Retina (tissue), 1 donor: Measurements from ENCODE around the gene RALB.
"Not testable (repeated sequence)": the region's sequence is repeated elsewhere in the genome, so short reads cannot be mapped to it uniquely, and the experiment has no call there.

Experiments
- DNase-seq: peaks from one replicate; pipeline ENCODE4 v3.0.0-alpha.2; 2016

RALB gene

DNA sequence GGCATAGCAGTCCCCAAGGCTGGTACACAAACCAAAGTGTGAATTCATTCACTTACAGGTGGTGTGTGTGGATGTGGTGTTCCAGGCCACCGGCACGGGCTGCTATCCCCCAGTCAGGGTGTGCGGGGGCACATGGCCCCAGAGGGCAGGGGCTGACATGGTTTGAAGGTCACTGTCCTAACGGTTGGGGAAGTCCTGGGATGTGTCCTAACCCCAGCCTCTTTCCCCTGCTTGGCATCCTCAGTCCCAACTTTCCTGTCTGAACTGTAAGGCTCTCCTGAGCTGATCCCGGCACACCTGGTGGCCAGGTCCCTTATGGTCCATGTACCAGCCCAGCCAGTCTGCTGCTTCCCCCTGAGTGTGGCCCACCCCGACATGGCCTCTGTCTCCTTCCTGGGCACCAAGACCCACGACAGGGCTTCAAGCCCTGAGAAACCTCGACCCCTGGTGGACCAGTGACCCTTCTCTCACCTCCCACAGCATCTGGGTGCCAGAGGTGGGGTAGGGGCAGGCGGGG lies 27.0 kb upstream of the RALB start:
- no peak for DNase-seq

DNA sequence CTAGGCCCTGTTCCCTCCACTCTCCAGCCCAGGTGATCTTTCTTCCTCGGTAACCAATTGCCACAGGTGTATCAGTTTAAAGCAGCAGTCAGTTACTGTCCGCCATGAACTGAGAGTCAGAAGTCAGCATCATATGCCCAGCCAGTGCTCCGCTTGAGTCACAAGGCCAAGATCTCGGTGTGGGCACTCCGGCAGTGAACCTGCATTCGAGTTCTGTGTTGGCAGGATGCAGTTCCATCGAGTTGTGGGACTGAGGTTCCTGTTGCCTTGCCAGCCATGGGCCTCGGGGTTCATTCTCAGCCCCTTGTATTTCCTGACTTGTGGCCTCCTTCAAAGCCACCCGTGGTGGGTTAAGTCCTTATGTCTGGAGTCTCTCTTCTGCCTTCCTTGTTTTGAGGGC lies 26.3 kb upstream of the RALB start:
- no peak for DNase-seq

- peak; percentile 49 for DNase-seq
Observed at GRCh38 chr2:120227111-120227991, 25.3 kb upstream of the RALB start.

GRCh38 chr2:120228503-120228902 lies 24.1 kb upstream of the RALB start:
- DNase-seq: no peak

DNA sequence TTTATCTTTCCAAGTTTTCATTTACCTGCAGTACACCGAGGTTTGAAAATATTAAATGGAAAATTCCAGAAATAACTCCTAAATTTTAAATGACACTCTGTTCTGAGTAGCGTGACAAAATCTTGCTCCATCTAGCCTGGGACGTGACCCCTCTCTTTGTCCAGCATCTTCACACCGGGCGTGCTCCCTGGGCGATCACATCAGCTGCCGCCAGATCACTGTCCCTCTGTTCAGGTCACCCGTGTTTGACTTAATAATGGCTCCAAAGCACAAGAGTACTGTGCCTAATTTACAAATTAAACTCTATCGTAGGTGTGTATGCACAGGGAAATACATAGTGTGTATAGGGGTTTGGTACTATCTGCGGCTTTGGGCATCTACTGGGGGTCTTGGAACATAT lies 23.3 kb upstream of the RALB start:
- no peak for DNase-seq

DNA sequence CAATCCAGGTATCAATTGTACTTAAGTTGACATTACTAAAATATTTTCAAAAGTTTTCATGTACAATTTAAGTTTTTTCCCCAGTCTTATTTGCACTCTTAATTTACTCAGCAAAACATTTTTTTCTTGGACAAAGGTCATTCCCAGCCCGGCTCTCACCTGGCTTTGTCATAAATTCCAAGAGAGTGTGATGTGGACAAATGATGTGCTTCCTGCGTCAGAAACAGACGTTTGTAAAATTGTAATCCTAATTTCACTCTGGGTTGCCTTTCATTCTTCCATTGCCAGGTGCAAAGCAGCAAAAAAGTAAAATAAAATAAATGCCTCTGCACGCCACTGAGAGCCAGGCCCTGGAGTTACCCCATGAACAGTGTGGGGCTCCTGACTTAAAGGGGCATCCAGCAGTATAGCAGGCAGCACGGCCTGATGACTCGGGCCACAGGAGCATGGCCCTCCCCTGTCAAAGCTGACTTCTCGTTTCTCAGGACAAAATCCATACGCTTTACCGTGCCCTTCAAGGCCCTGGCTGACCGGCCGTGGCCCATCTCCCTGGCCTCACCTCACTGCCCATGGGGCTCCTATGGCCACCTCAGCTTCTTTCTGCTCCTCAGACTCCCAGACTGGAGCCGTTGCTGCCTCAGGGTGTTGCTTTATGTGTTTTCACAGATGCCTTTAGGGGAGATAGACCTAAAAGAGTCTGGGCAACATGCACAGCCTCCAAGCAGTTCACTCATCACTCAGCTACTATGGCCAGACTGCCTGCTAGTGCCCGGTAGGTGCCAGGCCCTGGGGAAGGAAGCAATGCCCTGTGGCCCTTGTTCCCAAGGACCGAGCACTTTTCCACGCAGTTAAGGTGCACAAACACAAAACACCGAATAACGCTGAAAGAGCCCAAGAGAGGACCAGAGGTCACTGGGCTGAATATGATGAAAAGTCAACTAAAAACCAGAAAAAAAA lies 21.9 kb upstream of the RALB start:
- no peak for DNase-seq

DNA sequence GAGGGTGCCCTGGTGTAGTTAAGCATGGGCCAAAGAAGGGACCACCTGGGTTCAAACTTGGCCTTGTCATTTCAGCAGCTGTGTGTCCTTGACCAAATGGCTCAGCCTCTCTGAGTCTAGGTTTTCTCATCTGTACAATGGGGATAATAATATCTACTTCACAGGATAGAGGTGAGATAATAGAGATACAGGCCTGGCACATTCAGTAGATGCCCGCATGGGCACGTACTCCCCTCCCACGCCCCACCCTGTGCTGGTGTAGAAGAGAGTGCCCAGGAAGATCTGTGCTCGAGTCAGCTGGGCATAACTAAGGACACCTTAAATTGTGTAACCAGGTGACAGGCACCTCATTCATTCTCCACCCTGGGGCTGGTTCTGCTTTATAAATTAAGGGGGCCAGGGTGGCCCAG lies 21.1 kb upstream of the RALB start:
- no peak for DNase-seq

GRCh38 chr2:120231974-120232635 lies 20.5 kb upstream of the RALB start:
- DNase-seq: no peak

- DNase-seq: no peak
Observed at GRCh38 chr2:120233292-120233691, 19.4 kb upstream of the RALB start.

DNA sequence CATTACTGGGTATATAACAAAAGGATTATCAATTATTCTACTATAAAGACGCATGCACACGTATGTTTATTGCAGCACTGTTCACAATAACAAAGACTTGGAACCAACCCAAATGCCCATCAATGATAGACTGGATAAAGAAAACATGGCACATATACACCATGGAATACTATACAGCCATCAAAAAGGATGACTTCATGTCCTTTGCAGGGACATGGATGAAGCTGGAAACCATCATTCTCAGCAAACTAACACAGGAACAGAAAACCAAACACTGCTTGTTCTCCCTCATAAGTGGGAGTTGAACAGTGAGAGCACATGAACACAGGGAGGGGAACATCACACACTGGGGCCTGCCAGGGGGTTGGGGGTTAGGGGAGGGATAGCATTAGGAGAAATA lies 17.5 kb upstream of the RALB start:
- DNase-seq: not testable (repeated sequence)

DNA sequence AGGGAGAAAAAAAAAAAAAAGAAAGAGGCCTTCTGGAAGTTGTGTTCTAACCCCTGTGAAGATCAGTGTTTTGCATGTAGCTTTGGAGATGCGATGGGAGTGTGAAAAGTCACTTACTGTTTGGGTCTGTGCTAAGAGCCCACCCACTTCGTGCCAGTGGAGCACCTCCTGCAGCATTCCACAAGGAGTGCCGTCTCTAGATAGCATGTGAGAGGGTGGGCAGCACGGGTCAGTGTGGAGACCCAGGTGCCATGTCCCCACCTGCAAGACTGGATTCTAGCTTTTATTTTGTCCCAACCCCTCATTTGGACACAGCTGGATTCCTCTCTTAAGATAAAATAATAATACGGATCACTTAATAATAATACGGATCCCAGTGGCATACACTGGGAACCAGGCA lies 17.0 kb upstream of the RALB start:
- no peak for DNase-seq

- DNase-seq: no peak
Observed at GRCh38 chr2:120236316-120236715, 16.3 kb upstream of the RALB start.

- no peak for DNase-seq
Observed at GRCh38 chr2:120236791-120237190, 15.9 kb upstream of the RALB start.

DNA sequence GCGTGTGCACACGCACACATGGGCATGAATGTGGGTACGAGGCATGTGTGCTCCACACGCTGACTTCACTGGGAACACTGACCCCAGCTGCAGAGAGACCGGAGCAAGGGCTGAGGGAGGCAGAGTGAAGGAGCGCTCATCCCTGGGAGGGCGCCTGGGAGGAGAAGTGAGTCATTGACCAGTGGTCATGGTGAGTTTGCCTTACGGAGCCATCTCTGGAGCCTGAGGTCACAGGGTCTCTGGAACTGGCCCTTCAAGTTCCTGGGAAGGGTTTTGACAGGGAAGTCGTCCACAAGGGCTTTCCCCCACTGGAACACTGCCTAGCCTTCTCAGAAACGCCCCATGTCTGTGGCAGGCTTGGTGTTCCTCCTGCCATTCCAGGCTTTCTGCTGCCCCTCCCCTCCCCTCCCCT lies 15.2 kb upstream of the RALB start:
- DNase-seq: no peak

GRCh38 chr2:120238728-120239487 lies 13.7 kb upstream of the RALB start:
- no peak for DNase-seq

DNA sequence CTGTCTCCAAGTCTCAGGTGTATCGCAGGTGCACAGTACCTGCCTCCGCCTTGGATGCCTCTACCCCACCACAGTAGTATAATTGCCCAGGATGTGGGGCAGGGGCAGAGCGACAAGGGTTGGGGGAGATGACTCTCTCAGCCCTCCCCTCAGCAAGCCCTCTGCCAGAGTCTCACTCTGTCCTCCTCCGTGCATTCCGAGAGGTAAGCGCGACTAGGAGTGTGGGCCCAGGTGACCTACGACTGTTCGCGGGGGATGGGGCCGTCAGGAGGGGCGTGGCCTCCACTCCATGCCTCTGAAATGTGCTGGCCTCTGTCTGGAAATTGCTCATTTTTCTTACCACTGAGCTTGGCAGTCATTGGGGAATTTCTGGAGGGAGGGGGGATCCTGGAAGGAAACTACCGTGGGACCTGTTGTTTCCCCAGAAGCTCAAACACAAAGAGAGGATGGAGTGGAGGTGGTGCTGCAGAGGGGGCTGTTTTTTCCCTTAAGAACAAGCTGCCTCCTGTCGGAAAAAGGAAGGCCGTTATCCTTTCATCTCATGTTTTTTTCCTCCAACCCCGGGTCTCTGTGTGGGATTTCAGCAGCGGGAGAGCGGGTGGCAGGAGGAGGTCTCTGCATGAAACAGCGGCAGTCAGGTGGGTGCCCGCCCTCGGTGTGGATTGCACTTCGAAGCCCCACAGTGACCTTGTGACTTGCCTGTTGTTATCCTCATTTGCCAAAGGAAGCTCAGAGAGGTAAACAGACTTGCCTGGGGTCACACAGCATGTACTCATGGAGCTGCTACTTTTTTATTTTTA lies 13.0 kb upstream of the RALB start:
- DNase-seq: no peak

DNA sequence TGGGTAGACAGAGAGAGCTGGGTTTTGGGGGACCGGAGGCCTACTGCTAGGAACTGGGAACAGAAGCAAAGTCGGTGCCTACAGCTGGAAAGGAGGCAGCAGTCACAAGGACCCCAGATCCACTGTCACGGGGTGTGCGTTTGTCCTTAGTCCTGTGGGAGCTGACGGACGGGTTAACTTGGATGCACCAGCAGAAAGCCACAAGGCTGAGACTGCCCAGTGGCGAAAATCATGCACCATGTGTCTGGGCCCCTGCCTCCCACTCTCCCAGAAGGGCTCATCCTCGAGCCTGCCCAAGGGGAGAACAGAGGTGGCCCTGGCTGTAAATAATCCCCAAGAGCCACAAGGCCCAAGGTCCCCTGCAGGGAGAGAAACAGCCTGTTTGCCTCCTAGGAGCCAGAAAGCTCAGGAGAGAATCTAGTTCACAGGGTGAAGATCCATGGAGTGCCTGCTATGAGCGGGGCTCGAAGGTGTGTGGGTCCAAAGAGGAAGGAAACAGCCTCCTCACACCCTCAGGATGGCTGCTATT lies 11.7 kb upstream of the RALB start:
- no peak for DNase-seq

- DNase-seq: no peak
Observed at GRCh38 chr2:120241684-120242083, 11.0 kb upstream of the RALB start.

GRCh38 chr2:120243211-120243610 lies 9.4 kb upstream of the RALB start:
- no peak for DNase-seq

GRCh38 chr2:120243875-120244553 lies 8.6 kb upstream of the RALB start:
- DNase-seq: no peak
